ENCODE results near the gene CLTRN.
A peak's percentile ranks its signal among the peaks of the same experiment; 100 is the strongest.
"Not testable (repeated sequence)": the region's sequence is repeated elsewhere in the genome, so short reads cannot be mapped to it uniquely, and the experiment has no call there.

Gene CLTRN

GRCh38 chrX:15674841-15675489 is 10.4 kb upstream of the CLTRN start:
- H3K4me3 ChIP-seq (replicated peaks; ENCODE audit: low read depth, low read length): peak overlapping the region; percentile 76
- peak; percentile 63 for DNase-seq (ENCODE audit: extremely low read depth, low read depth)
- no peak for TF ChIP-seq CTCF (IDR thresholded peaks at IDR 0.05; ENCODE audit: low read depth, low read length, missing control alignments)

GRCh38 chrX:15674514-15674840 is 9.9 kb upstream of the CLTRN start:
- peak overlapping the region; percentile 76 for H3K4me3 ChIP-seq (replicated peaks; ENCODE audit: low read depth, low read length)
- no peak for DNase-seq (ENCODE audit: extremely low read depth, low read depth)
- no peak for TF ChIP-seq CTCF (IDR thresholded peaks at IDR 0.05; ENCODE audit: low read depth, low read length, missing control alignments)

GRCh38 chrX:15673970-15674369 is 9.4 kb upstream of the CLTRN start:
- no peak for DNase-seq (ENCODE audit: extremely low read depth, low read depth)
- TF ChIP-seq CTCF (IDR thresholded peaks at IDR 0.05; ENCODE audit: low read depth, low read length, missing control alignments): no peak
- peak overlapping the region; percentile 76 for H3K4me3 ChIP-seq (replicated peaks; ENCODE audit: low read depth, low read length)

- DNase-seq (ENCODE audit: extremely low read depth, low read depth): no peak
- H3K4me3 ChIP-seq (replicated peaks; ENCODE audit: low read depth, low read length): no peak overlapping the region
- TF ChIP-seq CTCF (IDR thresholded peaks at IDR 0.05; ENCODE audit: low read depth, low read length, missing control alignments): no peak
Observed at GRCh38 chrX:15672881-15673280, 8.3 kb upstream of the CLTRN start.

GRCh38 chrX:15663439-15663838 is 1.2 kb downstream of the CLTRN start:
- no peak overlapping the region for H3K4me3 ChIP-seq (replicated peaks; ENCODE audit: low read depth, low read length)
- DNase-seq (ENCODE audit: extremely low read depth, low read depth): no peak
- no peak for TF ChIP-seq CTCF (IDR thresholded peaks at IDR 0.05; ENCODE audit: low read depth, low read length, missing control alignments)

GRCh38 chrX:15654804-15655203 is 9.8 kb downstream of the CLTRN start:
- DNase-seq (ENCODE audit: extremely low read depth, low read depth); H3K4me3 ChIP-seq (replicated peaks; ENCODE audit: low read depth, low read length): not testable (repeated sequence)

GRCh38 chrX:15653961-15654360 is 10.6 kb downstream of the CLTRN start:
- no peak overlapping the region for H3K4me3 ChIP-seq (replicated peaks; ENCODE audit: low read depth, low read length)
- no peak for DNase-seq (ENCODE audit: extremely low read depth, low read depth)
- TF ChIP-seq CTCF (IDR thresholded peaks at IDR 0.05; ENCODE audit: low read depth, low read length, missing control alignments): no peak

GRCh38 chrX:15647510-15647909 is 17.1 kb downstream of the CLTRN start:
- not testable (repeated sequence) for DNase-seq (ENCODE audit: extremely low read depth, low read depth)

More at GRCh38 chrX:15647510-15647909, 17.1 kb downstream of the CLTRN start:
- not testable (repeated sequence) for H3K4me3 ChIP-seq (replicated peaks; ENCODE audit: low read depth, low read length)
